GM21786 (cell line): ENCODE data around the gene HOOK1.
"Not testable (repeated sequence)": the region's sequence is repeated elsewhere in the genome, so short reads cannot be mapped to it uniquely, and the experiment has no call there.

Source experiments
- ATAC-seq: cut with Tn5 transposase; IDR thresholded peaks from one replicate; pipeline ENCODE4 v1.9.1; 2021; ENCODE audit not compliant: unreplicated experiment

Gene HOOK1

GRCh38 chr1:59819566-59820438 lies 5.1 kb downstream of the HOOK1 start:
- ATAC-seq: peak; percentile 56

GRCh38 chr1:59827055-59827643 lies 12.4 kb downstream of the HOOK1 start:
- ATAC-seq: no peak

DNA sequence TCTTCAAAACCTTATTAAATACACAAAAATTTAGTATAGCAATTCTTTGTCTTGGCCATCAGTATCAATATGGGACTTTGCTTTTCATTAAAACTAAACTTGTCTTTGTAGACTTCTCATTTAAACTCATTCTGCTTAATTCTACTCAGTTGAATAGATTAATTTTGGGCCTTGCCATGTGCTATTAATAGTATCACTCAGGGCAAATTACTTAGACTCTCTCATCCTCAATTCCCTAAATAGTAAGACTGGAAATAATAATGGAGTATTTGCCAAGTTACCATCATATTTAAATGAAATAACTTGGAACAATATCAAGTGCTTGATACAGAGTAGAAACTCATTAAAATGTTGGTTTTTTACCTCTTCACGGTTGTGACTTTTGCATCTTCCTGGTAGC lies 13.4 kb downstream of the HOOK1 start:
- ATAC-seq: no peak

GRCh38 chr1:59831529-59831928 lies 16.8 kb downstream of the HOOK1 start:
- no peak for ATAC-seq

DNA sequence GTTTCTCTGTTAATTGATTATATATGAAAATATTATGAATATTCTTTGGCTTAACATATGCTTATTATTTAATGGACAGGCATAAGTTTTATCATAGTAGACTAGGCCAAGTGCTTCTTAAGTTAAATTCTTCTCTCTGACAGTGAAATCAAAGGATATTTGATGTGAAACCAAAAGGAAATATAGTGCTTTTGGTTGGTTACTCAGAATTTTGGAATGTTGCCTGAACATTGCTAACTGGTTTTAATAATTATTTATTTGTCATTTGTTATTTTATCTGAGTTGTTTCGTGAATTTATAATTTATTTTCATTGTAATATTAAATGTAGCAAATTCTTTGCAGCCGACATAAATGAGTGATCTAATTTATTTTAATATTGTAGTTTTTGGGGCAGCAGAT lies 18.3 kb downstream of the HOOK1 start:
- no peak for ATAC-seq

DNA sequence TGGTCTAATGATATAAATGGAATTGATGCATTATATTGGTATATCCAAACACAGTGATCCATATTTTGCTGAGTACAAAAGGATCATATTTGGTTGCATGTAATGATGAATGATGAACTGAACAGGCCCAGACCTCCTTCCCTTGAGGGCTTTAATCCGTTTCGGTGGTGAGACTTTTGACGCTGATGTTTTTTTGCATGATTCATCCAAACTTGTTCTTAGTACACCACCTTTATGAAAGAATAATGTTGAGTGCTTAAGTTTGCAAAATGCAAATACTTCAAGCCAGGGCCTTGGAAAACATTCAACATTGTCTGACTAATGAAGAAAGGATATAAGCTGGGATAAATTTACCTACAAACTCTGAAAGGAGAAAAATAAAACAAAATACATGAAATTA lies 19.2 kb downstream of the HOOK1 start:
- ATAC-seq: no peak

GRCh38 chr1:59837857-59838256 lies 23.1 kb downstream of the HOOK1 start:
- ATAC-seq: not testable (repeated sequence)

DNA sequence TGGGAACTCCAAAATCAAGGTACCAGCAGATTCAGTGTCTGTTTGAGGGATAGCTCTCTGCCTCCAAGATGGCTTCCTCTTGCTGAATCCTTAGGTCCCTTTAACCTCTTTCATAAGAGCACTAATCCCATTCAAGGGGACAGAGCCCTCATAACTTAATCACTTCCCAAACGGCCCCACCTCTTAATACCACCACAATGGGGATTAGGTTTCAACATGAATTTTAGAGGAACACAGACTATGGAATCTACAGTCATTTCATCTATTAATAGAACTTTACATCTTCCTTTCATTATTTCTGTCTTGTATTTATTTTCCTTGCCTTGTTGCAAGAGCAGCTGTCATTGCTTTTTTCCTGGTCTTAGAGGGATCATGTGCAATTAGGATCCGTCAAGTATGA lies 30.3 kb downstream of the HOOK1 start:
- no peak for ATAC-seq

- ATAC-seq: no peak
These were observed 31.6 kb downstream of the HOOK1 start for GRCh38 chr1:59846209-59846894.

DNA sequence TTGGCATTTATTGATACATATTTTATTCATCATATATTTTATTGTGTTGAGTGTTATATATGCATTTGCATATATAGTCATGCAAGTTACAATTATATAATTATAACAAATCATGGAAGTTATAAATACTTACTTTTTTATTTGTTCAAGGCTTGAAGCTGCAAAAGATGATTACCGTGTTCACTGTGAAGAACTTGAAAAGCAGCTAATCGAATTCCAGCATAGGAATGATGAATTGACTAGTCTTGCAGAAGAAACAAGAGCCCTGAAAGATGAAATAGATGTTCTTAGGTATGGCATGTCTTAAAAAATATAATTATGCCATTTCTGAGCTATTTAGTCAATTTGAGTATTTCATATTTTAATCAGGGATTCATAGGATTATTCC lies 32.1 kb downstream of the HOOK1 start:
- no peak for ATAC-seq

DNA sequence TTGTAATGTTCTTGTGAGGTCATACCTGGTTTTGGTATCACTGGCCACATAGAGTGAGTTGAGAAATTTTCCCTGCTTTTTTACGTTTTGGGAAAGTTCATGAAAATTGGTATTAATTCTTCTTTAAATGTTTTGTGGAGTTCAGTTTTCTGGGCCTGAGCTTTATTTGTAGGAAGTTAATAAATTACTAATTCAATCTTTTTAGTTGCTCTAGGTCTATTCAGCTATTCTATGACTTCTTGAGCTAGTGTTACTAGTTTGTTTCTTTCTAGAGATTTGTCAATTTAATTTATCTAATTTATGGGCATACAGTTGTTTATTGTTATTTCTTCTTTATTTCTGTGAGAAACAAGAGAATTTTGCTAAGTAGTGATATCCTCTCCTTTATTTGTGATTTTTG lies 37.4 kb downstream of the HOOK1 start:
- ATAC-seq: no peak

DNA sequence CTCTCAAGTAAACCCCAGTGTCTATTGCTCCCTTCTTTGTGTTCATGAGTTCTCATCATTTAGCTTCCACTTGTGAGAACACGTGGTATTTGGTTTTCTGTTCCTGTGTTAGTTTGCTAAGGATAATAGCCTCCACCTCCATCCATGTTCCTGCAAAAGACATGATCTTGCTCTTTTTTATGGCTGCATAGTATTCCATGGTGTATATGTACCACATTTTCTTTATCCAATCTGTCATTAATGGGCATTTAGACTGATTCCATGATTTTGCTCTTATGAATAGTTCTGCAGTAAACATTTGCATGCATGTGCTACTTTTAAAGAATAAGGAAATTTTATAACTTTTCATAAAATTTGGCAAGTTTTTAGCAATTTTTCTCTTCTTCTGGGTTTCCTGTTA lies 40.5 kb downstream of the HOOK1 start:
- ATAC-seq: not testable (repeated sequence)

DNA sequence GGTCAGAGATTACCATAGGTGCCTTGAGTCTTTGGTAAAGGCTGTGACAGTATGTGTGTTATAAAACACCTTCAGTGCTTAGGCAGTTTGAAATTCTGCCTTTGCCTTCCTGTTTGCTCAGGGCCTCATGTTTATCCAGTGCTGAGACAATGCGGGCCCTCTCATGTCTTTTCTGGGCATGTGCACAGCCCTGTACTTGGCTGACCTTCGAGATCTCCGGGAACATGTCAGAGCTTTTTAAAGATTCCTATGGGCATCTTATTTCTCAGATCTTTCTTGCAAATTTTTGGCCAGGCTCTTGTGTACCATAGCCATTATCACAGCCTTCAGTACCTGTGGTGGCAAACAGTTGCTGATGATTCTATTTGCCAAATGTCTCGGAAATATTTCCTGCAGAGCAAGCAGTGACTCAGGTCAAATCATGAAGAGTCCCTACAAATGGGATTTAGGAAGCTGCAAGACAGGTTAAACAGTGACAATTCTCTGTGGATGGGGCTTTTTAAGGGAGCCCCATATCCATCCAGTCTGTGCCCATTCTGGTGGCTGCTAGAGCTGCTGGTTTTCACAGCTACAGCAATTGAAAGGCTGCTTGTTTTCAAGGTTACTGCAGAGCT lies 42.1 kb downstream of the HOOK1 start:
- ATAC-seq: no peak

- ATAC-seq: no peak
These were observed 43.1 kb downstream of the HOOK1 start for GRCh38 chr1:59857679-59858354.

DNA sequence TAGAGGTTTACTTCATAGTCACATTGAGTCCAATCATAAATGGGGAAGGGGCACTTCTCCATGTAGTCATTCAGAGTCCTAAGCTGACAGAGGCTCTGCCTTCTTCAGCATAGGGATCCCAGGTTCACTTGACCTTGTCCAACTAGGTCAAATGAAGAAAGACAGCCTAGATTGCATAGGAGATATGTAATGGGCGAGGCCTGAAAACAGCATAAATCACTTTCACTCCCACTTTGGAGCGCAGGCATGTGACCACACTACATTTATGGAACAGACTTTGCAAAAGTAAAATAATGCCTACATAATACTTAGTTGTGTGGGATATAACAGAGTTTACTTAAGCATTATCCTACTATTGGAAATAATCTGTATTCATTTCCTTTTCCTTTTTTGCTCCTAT lies 51.7 kb downstream of the HOOK1 start:
- ATAC-seq: no peak

- ATAC-seq: no peak
These were observed 57.0 kb downstream of the HOOK1 start for GRCh38 chr1:59871746-59872145.

- no peak for ATAC-seq
These were observed 62.4 kb downstream of the HOOK1 start for GRCh38 chr1:59877108-59877682.

DNA sequence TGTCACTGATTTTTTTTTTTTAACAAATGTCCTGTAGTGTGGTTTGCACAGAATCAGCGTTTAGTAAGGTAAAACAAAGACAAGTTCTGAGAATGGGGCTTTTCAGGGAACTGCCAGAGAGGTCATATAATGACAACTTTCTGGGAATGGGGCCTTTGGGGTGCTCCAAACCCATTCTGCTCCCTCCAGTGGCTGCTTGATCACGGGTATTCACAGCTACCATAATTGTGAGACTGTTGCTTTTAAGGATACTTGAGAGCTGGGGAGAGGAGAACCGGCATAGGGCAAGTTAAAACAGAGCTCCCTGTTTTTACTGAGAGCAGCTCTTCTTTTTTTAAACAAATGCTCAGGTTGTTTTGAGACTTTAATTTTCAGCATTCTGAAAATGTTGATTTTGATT lies 63.6 kb downstream of the HOOK1 start:
- ATAC-seq: no peak

DNA sequence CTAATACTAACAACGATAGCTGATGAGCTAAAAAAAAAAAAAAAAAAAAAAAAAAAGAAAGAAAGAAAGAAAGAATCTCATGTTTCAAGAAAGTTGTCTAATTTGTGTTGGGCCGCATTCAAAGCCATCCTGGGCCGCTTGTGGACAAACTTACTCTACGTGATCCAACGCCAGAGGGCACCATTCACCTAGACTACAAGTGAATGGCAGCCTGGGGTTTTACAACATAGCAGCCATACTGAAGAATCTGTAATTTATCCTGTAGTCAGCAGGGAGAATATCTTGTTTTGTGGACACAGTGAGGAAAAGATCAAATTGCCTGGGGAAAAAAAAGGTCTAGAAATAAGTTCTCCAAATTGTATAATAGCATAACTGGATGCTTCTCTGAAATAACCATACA lies 64.8 kb downstream of the HOOK1 start:
- no peak for ATAC-seq

GRCh38 chr1:59879996-59880505 lies 65.3 kb downstream of the HOOK1 start:
- no peak for ATAC-seq

DNA sequence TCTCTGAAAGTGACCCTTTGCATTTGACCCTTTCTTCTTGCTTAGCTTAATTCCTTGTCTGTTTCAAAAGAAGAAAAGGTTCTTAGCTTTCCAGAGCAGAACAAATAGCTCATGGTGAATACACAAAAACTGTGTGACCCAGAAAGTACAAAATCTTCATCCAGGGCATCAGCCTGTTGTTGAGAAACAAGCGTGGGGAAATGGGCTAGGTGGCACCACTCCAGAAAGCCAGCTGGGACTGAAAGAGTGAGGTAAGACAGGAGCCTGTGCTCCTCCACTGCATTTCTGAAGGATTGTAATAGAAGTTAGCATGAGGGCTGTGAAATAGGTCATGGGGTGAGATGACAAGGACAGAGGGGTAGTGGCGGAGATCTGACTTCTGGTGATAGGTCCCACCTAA lies 66.0 kb downstream of the HOOK1 start:
- ATAC-seq: no peak
